ENCODE data around the gene TULP4.
"Not testable (repeated sequence)": the region's sequence is repeated elsewhere in the genome, so short reads cannot be mapped to it uniquely, and the experiment has no call there.

TULP4 gene

GRCh38 chr6:158507174-158507573, 194.9 kb downstream of the TULP4 start:
- DNase-seq: no peak

GRCh38 chr6:158508450-158508849, 196.2 kb downstream of the TULP4 start:
- no peak for DNase-seq

- DNase-seq: no peak
Observed at GRCh38 chr6:158509465-158509864, 197.2 kb downstream of the TULP4 start.

GRCh38 chr6:158512809-158513208, 200.5 kb downstream of the TULP4 start:
- no peak for DNase-seq

GRCh38 chr6:158514176-158514575, 201.9 kb downstream of the TULP4 start:
- DNase-seq: no peak

GRCh38 chr6:158514991-158515390, 202.7 kb downstream of the TULP4 start:
- DNase-seq: no peak

GRCh38 chr6:158516098-158516497, 203.8 kb downstream of the TULP4 start:
- peak; percentile 33 for DNase-seq

GRCh38 chr6:158517038-158517437, 204.8 kb downstream of the TULP4 start:
- DNase-seq: no peak

GRCh38 chr6:158517581-158517980, 205.3 kb downstream of the TULP4 start:
- DNase-seq: no peak

- peak; percentile 86 for DNase-seq
Observed at GRCh38 chr6:158518191-158519127, 206.2 kb downstream of the TULP4 start.

GRCh38 chr6:158519300-158519699, 207.0 kb downstream of the TULP4 start:
- no peak for DNase-seq

- no peak for DNase-seq
Observed at GRCh38 chr6:158519761-158520160, 207.5 kb downstream of the TULP4 start.

- not testable (repeated sequence) for DNase-seq
Observed at GRCh38 chr6:158520975-158521374, 208.7 kb downstream of the TULP4 start.

- DNase-seq: no peak
Observed at GRCh38 chr6:158521759-158522158, 209.5 kb downstream of the TULP4 start.

GRCh38 chr6:158522616-158523015, 210.4 kb downstream of the TULP4 start:
- DNase-seq: no peak

- no peak for DNase-seq
Observed at GRCh38 chr6:158524311-158524710, 212.0 kb downstream of the TULP4 start.

- DNase-seq: not testable (repeated sequence)
Observed at GRCh38 chr6:158527858-158528257, 215.6 kb downstream of the TULP4 start.

- DNase-seq: no peak
Observed at GRCh38 chr6:158528826-158529225, 216.6 kb downstream of the TULP4 start.

GRCh38 chr6:158529629-158530028, 217.4 kb downstream of the TULP4 start:
- DNase-seq: no peak

- DNase-seq: no peak
Observed at GRCh38 chr6:158531566-158531965, 219.3 kb downstream of the TULP4 start.

- DNase-seq: no peak
Observed at GRCh38 chr6:158531970-158532369, 219.7 kb downstream of the TULP4 start.

- peak; percentile 89 for DNase-seq
Observed at GRCh38 chr6:158536084-158536890, 224.0 kb downstream of the TULP4 start.

- no peak for DNase-seq
Observed at GRCh38 chr6:158536891-158537798, 224.9 kb downstream of the TULP4 start.
